ENCODE results near the gene PIEZO2.

The PIEZO2 gene

DNA sequence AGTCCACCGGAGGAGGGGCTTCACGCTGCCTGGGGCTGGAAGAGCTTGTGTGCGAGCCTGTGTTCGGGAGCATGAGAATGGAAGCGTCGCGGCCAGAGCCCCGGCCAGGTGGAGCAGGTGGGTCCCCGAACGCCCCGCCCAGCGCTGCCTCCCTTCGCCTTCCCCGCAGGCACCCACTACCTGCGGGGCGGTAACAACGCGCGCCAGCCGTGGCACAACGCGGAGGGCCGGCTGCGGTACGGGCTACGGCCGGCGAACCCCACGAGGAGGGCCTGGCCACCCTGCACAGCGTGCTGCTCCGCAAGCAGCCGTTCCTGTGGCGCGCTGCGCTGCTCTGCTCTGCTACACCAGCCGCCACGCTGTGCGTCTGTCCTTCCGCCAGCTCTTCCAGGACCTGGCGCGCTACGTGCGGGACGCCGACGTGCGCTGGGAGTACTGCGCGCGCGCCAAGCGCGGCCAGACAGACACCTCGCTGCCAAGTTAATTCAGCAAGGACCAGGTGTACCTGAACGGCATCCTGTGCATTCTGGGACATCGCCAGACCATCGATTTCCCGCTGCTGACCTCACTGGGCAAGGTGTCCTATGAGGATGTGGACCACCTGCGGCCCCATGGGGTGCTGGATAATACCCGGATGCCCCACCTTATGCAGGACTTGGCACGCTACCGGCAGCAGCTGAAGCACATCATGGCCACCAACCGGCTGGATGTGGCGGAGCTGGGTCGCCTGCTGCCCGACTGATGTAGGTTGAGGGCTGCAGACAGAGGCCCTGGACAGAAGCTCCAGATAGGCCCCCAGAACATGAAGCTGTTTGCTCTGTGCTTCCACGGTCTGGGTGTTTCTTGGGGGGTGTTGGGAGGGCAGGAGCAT lies 422.9 kb downstream of the PIEZO2 start:
- no peaks in the 10 kb centered on the region for H3K36me3 ChIP-seq (ENCODE audit: control insufficient read depth in 2 of 2, insufficient read depth in 1 of 2, low read length in 2 of 2)
- CTCF ChIA-PET = no interaction called here
- no peak overlapping the region for H3K4me3 ChIP-seq (ENCODE audit: low read depth, low read length)
- POLR2A ChIA-PET = interaction anchor here (0.6 kb wide), 1 partner anchor 380 kb away, joined by 4 read pairs; no protein-coding TSS in a partner anchor
- H3K9me3 ChIP-seq (ENCODE audit: control insufficient read depth, insufficient read depth, low read depth, low read length) = no peaks in the 10 kb centered on the region
- no peaks in the 10 kb centered on the region for H3K4me1 ChIP-seq (ENCODE audit: control insufficient read depth, insufficient read depth, low read length)
- TF ChIP-seq ZNF548 (tag by site-specific recombination; IDR thresholded peaks at IDR 0.05) (no peak), RBAK (tag by site-specific recombination; IDR thresholded peaks at IDR 0.05) (no peak), ZBTB8A (tag by site-specific recombination; IDR thresholded peaks at IDR 0.05) (no peak), ZNF514 (tag by site-specific recombination; IDR thresholded peaks at IDR 0.05) (no peak), ZNF76 (tag by site-specific recombination; IDR thresholded peaks at IDR 0.05; ENCODE audit: borderline replicate concordance, low read depth) (no peak), ZNF202 (tag by site-specific recombination; IDR thresholded peaks at IDR 0.05; ENCODE audit: borderline replicate concordance) (no peak), ZNF621 (tag by site-specific recombination; IDR thresholded peaks at IDR 0.05) (no peak), ZIC2 (tag by site-specific recombination; IDR thresholded peaks at IDR 0.05) (no peak), ZNF426 (tag by site-specific recombination; IDR thresholded peaks at IDR 0.05) (no peak), KLF8 (tag by site-specific recombination; IDR thresholded peaks at IDR 0.05) (no peak), EGR2 (tag by site-specific recombination; IDR thresholded peaks at IDR 0.05; ENCODE audit: low read depth) (no peak), ZNF707 (tag by site-specific recombination; IDR thresholded peaks at IDR 0.05) (no peak), KLF7 (tag by site-specific recombination; IDR thresholded peaks at IDR 0.05; ENCODE audit: borderline replicate concordance) (no peak), ZBTB17 (tag by site-specific recombination; IDR thresholded peaks at IDR 0.05) (no peak), OSR2 (tag by site-specific recombination; IDR thresholded peaks at IDR 0.05) (no peak)
- TF ChIP-seq, protein P1, sequence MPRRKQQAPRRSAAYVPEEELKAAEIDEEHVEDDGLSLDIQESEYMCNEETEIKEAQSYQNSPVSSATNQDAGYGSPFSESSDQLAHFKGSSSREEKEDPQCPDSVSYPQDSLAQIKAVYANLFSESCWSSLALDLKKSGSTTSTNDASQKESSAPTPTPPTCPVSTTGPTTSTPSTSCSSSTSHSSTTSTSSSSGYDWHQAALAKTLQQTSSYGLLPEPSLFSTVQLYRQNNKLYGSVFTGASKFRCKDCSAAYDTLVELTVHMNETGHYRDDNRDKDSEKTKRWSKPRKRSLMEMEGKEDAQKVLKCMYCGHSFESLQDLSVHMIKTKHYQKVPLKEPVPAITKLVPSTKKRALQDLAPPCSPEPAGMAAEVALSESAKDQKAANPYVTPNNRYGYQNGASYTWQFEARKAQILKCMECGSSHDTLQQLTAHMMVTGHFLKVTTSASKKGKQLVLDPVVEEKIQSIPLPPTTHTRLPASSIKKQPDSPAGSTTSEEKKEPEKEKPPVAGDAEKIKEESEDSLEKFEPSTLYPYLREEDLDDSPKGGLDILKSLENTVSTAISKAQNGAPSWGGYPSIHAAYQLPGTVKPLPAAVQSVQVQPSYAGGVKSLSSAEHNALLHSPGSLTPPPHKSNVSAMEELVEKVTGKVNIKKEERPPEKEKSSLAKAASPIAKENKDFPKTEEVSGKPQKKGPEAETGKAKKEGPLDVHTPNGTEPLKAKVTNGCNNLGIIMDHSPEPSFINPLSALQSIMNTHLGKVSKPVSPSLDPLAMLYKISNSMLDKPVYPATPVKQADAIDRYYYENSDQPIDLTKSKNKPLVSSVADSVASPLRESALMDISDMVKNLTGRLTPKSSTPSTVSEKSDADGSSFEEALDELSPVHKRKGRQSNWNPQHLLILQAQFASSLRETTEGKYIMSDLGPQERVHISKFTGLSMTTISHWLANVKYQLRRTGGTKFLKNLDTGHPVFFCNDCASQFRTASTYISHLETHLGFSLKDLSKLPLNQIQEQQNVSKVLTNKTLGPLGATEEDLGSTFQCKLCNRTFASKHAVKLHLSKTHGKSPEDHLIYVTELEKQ (tag by site-specific recombination; IDR thresholded peaks at IDR 0.05; ENCODE audit: borderline replicate concordance) = no peak
- TF ChIP-seq, protein P2, sequence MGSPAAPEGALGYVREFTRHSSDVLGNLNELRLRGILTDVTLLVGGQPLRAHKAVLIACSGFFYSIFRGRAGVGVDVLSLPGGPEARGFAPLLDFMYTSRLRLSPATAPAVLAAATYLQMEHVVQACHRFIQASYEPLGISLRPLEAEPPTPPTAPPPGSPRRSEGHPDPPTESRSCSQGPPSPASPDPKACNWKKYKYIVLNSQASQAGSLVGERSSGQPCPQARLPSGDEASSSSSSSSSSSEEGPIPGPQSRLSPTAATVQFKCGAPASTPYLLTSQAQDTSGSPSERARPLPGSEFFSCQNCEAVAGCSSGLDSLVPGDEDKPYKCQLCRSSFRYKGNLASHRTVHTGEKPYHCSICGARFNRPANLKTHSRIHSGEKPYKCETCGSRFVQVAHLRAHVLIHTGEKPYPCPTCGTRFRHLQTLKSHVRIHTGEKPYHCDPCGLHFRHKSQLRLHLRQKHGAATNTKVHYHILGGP (tag by site-specific recombination; IDR thresholded peaks at IDR 0.05) = no peak
- no peak overlapping the region for H3K27ac ChIP-seq (ENCODE audit: extremely low read depth, low read depth, low read length)

DNA sequence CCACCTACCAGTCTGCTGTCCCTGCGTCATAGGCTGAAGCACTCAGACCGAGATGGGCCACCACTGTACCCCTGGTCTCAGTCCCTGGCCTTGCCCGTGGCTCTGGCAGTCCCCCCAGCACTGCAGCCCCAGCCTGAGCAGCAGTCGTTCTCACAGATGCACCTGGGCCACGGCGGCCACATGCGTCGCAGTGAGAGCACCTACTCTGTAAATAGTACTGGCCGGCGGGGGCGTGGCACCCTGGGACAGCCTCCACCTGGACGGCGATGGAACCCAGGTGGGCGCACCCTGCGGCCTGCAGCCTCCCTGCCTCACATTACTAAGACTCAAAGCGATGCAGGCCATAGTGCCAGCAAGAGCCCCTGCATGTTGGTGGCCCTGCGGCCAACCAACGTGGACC lies 424.7 kb downstream of the PIEZO2 start:
- ChIA-PET POLR2A (no interaction called here), CTCF (no interaction called here)
- H3K4me3 ChIP-seq (ENCODE audit: low read depth, low read length) = no peak overlapping the region
- H3K36me3 ChIP-seq (ENCODE audit: control insufficient read depth in 2 of 2, insufficient read depth in 1 of 2, low read length in 2 of 2) = no peaks in the 10 kb centered on the region
- H3K9me3 ChIP-seq (ENCODE audit: control insufficient read depth, insufficient read depth, low read depth, low read length) = no peaks in the 10 kb centered on the region
- TF ChIP-seq RBAK (tag by site-specific recombination; IDR thresholded peaks at IDR 0.05) (no peak), GLI4 (tag by site-specific recombination; IDR thresholded peaks at IDR 0.05) (no peak)
- TF ChIP-seq, protein P3, sequence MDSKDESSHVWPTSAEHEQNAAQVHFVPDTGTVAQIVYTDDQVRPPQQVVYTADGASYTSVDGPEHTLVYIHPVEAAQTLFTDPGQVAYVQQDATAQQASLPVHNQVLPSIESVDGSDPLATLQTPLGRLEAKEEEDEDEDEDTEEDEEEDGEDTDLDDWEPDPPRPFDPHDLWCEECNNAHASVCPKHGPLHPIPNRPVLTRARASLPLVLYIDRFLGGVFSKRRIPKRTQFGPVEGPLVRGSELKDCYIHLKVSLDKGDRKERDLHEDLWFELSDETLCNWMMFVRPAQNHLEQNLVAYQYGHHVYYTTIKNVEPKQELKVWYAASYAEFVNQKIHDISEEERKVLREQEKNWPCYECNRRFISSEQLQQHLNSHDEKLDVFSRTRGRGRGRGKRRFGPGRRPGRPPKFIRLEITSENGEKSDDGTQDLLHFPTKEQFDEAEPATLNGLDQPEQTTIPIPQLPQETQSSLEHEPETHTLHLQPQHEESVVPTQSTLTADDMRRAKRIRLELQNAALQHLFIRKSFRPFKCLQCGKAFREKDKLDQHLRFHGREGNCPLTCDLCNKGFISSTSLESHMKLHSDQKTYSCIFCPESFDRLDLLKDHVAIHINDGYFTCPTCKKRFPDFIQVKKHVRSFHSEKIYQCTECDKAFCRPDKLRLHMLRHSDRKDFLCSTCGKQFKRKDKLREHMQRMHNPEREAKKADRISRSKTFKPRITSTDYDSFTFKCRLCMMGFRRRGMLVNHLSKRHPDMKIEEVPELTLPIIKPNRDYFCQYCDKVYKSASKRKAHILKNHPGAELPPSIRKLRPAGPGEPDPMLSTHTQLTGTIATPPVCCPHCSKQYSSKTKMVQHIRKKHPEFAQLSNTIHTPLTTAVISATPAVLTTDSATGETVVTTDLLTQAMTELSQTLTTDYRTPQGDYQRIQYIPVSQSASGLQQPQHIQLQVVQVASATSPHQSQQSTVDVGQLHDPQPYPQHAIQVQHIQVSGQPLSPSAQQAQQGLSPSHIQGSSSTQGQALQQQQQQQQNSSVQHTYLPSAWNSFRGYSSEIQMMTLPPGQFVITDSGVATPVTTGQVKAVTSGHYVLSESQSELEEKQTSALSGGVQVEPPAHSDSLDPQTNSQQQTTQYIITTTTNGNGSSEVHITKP (tag by site-specific recombination; IDR thresholded peaks at IDR 0.05) = no peak
- TF ChIP-seq, protein P4, sequence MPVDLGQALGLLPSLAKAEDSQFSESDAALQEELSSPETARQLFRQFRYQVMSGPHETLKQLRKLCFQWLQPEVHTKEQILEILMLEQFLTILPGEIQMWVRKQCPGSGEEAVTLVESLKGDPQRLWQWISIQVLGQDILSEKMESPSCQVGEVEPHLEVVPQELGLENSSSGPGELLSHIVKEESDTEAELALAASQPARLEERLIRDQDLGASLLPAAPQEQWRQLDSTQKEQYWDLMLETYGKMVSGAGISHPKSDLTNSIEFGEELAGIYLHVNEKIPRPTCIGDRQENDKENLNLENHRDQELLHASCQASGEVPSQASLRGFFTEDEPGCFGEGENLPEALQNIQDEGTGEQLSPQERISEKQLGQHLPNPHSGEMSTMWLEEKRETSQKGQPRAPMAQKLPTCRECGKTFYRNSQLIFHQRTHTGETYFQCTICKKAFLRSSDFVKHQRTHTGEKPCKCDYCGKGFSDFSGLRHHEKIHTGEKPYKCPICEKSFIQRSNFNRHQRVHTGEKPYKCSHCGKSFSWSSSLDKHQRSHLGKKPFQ (tag by site-specific recombination; IDR thresholded peaks at IDR 0.05) = no peak
- TF ChIP-seq, protein P2 (tag by site-specific recombination; IDR thresholded peaks at IDR 0.05) = no peak
- TF ChIP-seq, protein P5, sequence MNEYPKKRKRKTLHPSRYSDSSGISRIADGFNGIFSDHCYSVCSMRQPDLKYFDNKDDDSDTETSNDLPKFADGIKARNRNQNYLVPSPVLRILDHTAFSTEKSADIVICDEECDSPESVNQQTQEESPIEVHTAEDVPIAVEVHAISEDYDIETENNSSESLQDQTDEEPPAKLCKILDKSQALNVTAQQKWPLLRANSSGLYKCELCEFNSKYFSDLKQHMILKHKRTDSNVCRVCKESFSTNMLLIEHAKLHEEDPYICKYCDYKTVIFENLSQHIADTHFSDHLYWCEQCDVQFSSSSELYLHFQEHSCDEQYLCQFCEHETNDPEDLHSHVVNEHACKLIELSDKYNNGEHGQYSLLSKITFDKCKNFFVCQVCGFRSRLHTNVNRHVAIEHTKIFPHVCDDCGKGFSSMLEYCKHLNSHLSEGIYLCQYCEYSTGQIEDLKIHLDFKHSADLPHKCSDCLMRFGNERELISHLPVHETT (tag by site-specific recombination; IDR thresholded peaks at IDR 0.05) = no peak
- H3K27ac ChIP-seq (ENCODE audit: extremely low read depth, low read depth, low read length) = no peak overlapping the region
- no peaks in the 10 kb centered on the region for H3K4me1 ChIP-seq (ENCODE audit: control insufficient read depth, insufficient read depth, low read length)
